IPS-11a (cell line): ENCODE data around the gene DNAH11.
A peak's percentile ranks its signal among the peaks of the same experiment; 100 is the strongest.
"Not testable (repeated sequence)": the region's sequence is repeated elsewhere in the genome, so short reads cannot be mapped to it uniquely, and the experiment has no call there.

Source experiments
- H3K4me3 ChIP-seq: one replicate; pipeline ENCODE4 v1.5.1; 2013; ENCODE audit warnings: low read depth, low read length, control low read depth

Gene DNAH11

DNA sequence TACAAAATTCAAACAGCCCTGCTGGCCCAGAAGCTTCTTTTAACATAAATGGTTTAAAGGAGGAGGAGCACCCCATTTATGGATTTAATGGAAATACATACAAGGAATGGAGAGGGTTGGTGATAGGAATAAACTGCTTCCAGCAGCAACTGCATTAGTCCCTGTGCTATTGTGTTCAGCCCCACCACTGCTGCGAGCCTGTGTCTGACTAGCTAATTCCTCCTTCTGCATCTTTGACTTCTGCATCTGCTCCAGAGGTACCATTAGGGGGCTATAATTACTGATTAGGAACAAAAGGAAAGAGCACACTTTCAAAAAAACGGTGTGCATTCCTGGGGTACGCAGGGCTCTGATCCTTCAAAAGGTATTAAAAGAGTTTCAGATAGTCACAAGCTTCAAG, 378.1 kb downstream of the DNAH11 start:
- H3K4me3 ChIP-seq = no peak overlapping the region

DNA sequence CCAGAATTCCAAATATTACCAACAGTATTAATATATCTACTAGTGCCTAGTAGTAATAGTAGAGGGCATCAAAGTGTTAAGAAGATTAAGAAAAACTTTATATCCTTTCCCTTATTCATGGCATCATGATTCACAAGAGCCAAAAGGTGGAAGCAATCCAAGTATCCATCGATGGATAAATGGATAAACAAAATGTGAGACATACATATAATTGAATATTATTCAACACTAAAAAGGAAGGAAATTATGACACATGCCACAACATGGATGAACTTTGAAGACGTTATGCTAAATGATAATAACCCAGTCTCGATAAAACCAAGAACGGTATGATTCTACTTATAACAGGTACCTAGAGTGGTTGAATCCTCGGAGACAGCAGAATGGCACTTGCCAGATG, 379.8 kb downstream of the DNAH11 start:
- no peak overlapping the region for H3K4me3 ChIP-seq

- H3K4me3 ChIP-seq = no peak overlapping the region
Observed at GRCh38 chr7:21923658-21924057, 380.8 kb downstream of the DNAH11 start.

DNA sequence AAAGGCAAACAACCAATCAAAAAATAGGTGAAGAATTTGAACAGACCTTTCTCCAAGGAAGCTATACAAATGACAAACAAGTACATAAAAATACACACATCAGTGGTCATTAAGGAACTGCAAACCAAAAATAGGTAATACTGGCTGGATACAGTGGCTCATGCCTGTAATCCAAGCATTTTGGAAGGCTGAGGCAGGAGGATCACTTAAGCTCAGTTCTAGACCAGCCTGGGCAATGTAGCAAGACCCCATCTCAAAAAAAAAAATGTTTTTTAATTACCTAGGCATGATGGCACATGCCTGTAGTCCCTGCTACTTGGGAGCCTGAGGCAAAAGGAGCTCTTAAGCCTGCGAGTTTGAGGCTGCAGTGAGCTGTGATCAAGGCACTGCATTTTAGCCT, 383.6 kb downstream of the DNAH11 start:
- no peak overlapping the region for H3K4me3 ChIP-seq

DNA sequence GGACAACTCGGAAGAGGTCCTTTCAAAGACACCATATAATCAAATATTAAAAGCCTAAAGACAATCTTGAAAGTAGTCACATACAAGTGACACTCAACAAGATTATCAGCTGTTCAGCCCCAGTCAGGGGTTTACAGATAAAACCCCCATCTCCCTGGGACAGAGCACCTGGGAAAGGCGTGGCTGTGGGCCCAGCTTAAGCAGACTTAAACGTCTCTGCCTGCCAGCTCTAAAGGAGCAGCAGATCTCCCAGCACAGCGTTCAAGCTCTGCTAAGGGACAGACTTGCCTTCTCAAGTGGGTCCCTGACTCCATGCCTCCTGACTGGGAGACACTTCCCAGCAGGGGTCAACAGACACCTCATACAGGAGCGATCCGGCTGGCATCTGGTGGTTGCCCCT, 384.9 kb downstream of the DNAH11 start:
- H3K4me3 ChIP-seq = no peak overlapping the region

GRCh38 chr7:21933293-21933692, 390.5 kb downstream of the DNAH11 start:
- H3K4me3 ChIP-seq = not testable (repeated sequence)

DNA sequence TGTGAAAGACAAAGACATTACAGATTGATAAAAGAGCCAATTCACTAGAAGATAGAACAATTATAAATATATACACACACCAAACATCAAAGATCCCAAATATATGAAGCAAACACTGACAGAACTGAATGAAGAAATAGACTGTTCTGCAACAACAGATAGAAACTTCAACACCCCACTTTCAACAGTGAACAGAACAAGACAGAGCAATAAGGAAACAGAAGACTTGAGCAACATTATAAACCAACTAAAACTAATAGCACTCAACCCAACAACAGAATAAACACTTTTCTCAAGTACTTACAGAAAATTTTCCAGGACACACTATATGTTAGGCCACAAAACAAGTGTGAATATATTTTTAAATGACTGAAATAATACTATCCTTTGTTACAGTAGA, 392.0 kb downstream of the DNAH11 start:
- no peak overlapping the region for H3K4me3 ChIP-seq

GRCh38 chr7:21938463-21938862, 395.6 kb downstream of the DNAH11 start:
- H3K4me3 ChIP-seq = no peak overlapping the region

DNA sequence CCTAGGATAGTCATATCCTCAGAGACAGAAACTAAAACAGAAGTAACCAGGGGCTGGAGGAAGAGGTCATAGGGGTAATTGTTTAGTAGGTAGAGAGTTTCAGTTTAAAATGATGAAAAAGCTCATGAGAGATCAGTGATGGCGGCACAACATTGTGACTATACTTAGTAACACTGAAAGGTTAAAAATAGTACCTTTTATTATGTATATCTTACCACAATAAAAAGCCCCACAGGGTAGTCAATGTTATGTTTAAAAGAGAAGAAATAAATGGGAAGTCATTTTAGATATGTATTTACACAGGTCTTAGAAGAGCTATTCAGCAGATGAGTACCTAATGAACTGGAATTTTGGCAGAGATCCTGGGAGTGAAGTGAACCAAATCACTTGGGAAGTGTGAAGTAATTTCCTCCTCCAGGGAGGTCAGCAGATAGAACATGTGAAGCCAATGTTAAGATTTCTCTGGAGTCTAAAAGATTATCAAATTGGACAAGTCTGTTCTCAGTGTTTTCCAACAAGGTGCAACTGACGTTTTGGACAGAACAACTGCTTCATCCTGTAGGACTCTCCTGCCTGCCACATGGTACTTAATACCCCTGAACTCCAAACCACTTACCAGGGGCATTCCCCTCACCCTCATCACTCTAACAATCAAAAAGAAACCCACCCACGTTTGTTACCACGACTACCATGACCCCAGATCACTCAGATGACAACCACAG, 396.5 kb downstream of the DNAH11 start:
- H3K4me3 ChIP-seq = no peak overlapping the region

GRCh38 chr7:21939858-21940372, 397.1 kb downstream of the DNAH11 start:
- H3K4me3 ChIP-seq = no peak overlapping the region

- H3K4me3 ChIP-seq = no peak overlapping the region
Observed at GRCh38 chr7:21941611-21942141, 398.8 kb downstream of the DNAH11 start.

- H3K4me3 ChIP-seq = no peak overlapping the region
Observed at GRCh38 chr7:21942955-21943354, 400.1 kb downstream of the DNAH11 start.

DNA sequence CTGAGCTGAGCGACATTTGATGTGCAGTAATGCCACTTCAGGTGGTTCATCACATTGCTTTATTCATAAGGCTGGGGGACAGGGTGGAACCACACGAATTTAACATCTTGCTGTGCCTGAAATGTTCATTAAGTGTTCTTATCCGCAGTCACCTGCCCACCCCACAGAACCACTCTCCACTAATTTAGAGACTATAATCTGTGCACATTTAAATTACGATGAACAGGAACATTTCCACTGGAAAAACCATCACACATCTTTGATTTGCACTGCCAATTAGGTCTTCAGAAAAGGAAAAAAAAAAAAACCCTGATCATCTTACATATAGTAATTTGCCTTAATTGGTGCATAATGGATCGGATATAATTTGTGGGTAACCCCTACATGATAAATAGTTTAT, 400.6 kb downstream of the DNAH11 start:
- no peak overlapping the region for H3K4me3 ChIP-seq

DNA sequence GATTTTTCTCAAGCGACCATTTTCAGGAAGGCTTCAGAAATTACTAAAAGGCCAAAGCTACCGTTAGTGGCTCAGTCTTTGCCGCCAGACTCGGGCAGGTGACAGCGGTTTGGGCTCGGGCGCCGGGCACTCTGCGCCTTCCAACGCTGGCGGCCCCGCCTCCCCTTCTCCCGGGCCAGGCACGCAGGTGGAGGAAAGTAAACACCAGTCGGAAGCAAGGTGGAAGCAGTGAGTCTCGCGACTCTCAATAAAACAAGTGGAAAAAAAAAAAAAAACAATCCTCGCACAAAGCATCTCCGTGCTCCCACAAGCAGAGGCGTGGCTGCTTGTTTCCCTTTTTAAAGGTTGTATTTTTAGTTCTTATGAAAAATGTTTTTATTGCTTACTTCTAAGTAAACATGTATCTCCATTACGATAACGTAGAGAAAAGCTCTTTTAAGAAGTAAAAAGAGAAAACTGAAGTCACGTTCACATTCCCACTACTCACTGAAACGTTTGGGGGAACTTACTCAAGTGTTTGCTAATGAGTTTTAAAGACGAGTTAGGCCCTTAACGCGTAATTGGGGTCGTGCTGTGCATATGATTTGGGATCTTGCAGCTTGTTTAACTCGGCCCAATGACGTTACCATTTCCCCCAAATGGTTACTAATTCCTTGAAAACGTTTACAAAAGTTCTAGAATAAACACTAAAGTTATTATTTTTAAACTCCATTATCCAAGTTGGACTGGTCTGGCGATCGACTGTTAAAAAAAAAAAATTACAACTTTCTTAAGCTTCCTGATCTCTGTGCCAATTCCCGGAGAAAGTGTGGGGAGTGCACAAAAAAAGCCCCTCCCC, 402.0 kb downstream of the DNAH11 start:
- H3K4me3 ChIP-seq = peak overlapping the region; percentile 79

- H3K4me3 ChIP-seq = peak within 1 kb of the TSS; percentile 79
Observed at GRCh38 chr7:21945454-21946221, 402.8 kb downstream of the DNAH11 start, which contains the start of gene CDCA7L. Gene CDCA7L, minus strand, starts transcription at chr7:21945899. Its CDS starts 95 bp downstream, at chr7:21945804.

DNA sequence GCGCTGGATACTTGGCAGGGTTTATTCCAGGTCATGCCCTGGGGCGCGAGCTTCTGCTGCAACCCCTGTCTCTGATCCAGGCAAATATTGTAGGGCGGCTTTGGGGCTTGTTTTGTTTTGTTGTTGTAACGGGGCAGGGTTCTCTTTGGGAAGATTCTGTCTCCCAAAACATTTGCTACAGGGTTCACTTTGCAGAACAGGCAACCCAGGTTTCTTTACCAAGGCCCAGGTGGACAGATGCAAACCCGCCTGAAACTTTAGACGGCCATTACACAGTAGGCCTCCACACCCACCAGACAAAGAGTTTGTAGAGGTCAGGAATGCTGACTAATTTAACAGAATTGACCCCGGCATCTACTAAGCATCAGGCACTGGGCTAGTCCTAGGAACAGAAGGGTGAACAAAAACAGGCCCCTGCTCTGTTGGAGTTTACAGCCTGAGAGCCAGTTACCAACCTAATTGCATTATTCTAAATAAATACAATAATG, 403.4 kb downstream of the DNAH11 start:
- peak overlapping the region; percentile 79 for H3K4me3 ChIP-seq

GRCh38 chr7:21947056-21947455, 404.2 kb downstream of the DNAH11 start:
- H3K4me3 ChIP-seq = no peak overlapping the region

GRCh38 chr7:21947946-21948345, 405.1 kb downstream of the DNAH11 start:
- no peak overlapping the region for H3K4me3 ChIP-seq

DNA sequence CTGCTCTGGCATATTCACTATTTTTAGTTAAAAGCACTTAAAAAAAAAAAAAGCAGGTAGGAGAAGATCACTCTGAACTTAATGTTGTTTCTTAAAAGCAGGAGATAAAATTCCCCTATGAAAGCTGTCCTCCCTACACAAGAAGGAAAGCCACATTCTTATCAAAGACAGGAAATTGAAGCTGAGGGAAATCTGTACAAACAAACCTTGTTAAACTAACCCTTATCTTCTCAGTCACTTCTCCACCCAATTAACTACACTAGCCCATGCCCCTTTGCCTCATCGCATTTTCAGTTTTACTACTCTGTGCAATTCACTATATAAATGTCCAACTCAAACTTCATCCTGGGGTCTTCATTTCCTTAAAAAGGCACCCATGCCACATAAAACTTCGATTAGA, 405.5 kb downstream of the DNAH11 start:
- H3K4me3 ChIP-seq = no peak overlapping the region

DNA sequence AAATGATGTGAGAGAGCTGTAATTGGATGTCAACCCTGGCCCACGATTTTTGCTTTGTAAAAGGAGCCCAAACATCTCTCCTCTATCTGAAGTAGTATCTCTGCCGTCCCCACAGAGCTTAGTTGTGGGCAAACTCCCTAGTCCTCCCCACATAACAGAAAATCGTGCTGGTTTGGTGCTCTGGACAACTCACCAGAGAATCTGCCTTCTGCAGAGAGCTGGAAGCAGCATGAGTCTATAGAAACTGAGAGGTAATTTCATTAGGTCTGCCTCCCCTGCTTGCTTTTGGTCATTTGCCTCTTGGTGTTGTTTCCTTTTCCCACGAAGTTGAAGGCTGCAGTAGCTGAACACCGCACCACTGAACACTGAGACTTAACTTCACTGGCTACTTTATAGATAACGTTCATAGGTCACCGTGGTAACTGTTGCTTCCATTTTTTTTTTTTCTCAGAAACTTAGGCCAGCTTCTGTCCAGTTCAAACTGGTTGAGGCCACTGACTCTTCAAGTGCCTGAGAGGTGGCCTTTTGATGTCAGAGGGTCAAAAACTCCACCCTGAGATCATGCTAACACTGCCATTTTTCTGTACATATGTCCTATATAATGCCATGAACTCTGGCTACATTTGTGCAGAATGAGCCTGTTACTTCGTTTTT, 406.2 kb downstream of the DNAH11 start:
- H3K4me3 ChIP-seq = no peak overlapping the region
